ENCODE data around the gene TMEM147.

DNA sequence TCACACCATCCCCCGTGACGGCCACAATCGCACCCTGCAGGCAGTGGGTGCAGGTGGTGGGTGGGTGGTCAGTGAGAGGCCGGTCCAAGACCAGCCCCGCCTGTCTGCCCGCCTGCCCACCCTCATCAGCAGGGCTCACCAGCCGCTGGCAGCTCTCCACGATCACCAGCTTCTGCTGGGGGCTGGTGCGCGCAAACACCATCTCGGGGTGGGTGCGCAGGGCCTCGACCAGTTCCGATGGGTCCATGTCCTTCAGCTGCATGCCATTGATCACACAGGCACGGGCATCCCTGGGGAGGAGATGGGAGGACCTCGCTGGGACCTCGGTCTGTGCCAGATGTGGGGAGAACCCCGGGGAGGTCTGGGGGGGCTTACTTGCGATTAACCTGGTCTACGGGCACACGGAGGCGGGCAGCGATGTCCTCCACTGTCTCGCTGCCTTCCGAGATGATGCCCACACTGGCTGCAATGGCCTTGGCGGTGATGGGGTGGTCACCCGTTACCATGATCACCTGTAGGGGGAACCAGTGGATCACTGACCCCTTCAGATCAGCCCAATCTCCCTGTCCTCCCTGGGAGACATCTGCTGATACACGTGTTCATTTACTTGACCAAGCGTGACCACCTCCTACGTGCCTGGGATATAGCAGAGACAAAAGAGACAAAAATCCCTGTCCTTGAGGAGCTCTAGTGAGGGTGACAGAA, 10.0 kb downstream of the TMEM147 start:
- TF ChIP-seq, protein P1, sequence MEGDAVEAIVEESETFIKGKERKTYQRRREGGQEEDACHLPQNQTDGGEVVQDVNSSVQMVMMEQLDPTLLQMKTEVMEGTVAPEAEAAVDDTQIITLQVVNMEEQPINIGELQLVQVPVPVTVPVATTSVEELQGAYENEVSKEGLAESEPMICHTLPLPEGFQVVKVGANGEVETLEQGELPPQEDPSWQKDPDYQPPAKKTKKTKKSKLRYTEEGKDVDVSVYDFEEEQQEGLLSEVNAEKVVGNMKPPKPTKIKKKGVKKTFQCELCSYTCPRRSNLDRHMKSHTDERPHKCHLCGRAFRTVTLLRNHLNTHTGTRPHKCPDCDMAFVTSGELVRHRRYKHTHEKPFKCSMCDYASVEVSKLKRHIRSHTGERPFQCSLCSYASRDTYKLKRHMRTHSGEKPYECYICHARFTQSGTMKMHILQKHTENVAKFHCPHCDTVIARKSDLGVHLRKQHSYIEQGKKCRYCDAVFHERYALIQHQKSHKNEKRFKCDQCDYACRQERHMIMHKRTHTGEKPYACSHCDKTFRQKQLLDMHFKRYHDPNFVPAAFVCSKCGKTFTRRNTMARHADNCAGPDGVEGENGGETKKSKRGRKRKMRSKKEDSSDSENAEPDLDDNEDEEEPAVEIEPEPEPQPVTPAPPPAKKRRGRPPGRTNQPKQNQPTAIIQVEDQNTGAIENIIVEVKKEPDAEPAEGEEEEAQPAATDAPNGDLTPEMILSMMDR (IDR thresholded peaks at IDR 0.05): peak; percentile 88
- TF ChIP-seq, protein P2, sequence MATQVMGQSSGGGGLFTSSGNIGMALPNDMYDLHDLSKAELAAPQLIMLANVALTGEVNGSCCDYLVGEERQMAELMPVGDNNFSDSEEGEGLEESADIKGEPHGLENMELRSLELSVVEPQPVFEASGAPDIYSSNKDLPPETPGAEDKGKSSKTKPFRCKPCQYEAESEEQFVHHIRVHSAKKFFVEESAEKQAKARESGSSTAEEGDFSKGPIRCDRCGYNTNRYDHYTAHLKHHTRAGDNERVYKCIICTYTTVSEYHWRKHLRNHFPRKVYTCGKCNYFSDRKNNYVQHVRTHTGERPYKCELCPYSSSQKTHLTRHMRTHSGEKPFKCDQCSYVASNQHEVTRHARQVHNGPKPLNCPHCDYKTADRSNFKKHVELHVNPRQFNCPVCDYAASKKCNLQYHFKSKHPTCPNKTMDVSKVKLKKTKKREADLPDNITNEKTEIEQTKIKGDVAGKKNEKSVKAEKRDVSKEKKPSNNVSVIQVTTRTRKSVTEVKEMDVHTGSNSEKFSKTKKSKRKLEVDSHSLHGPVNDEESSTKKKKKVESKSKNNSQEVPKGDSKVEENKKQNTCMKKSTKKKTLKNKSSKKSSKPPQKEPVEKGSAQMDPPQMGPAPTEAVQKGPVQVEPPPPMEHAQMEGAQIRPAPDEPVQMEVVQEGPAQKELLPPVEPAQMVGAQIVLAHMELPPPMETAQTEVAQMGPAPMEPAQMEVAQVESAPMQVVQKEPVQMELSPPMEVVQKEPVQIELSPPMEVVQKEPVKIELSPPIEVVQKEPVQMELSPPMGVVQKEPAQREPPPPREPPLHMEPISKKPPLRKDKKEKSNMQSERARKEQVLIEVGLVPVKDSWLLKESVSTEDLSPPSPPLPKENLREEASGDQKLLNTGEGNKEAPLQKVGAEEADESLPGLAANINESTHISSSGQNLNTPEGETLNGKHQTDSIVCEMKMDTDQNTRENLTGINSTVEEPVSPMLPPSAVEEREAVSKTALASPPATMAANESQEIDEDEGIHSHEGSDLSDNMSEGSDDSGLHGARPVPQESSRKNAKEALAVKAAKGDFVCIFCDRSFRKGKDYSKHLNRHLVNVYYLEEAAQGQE (IDR thresholded peaks at IDR 0.05; ENCODE audit: insufficient read depth in 1 of 2, low read depth in 2 of 2, low read length in 1 of 2): peak in 1 of 2 experiments; percentile 11; a peak in 1 of 4 replicates
- no peak for TF ChIP-seq TCF7L2 (IDR thresholded peaks at IDR 0.05; ENCODE audit: low read depth, low read length)

Measured in Panc1 (cell line).